GM10248 (cell line): Measurements from ENCODE around the gene RNASE8.

ENCODE experiments used
- CTCF ChIA-PET: fragments of 300-600 bp; sonication (Branson Sonifier 250); formaldehyde crosslinking; extraction: SDS; loops from one replicate; lab custom pipeline; 2021; ENCODE audit warnings: antibody characterized with exemption; lab: Yijun Ruan, JAX
- POLR2A ChIA-PET: fragments of 350-650 bp; sonication (Branson Sonifier 250); formaldehyde crosslinking; extraction: SDS; loops from one replicate; lab custom pipeline; 2020; ENCODE audit warnings: antibody characterized with exemption; lab: Yijun Ruan, JAX
- DNase-seq: peaks from one replicate; pipeline ENCODE4 v3.0.0; 2012; ENCODE audit errors: extremely low spot score
- CTCF ChIP-seq: IDR thresholded peaks from 2 replicates; pipeline ENCODE4 v1.5.1; 2012; ENCODE audit warnings: mild to moderate bottlenecking, low read depth; ENCODE audit errors: extremely low read depth, missing control alignments, control extremely low read depth

RNASE8 gene

GRCh38 chr14:21041676-21042433, 15.8 kb upstream of the RNASE8 start, which contains the start of gene RNASE7:
Gene RNASE7 (plus strand): TSS chr14:21042362. CDS start chr14:21042993, 631 bp downstream.
- CTCF ChIA-PET: interaction anchor here (1.2 to 4.1 kb wide), 4 partner anchors 23 to 63 kb away, joined by 3 to 66 read pairs (median 18); no protein-coding TSS in a partner anchor

GRCh38 chr14:21042918-21043317, 14.7 kb upstream of the RNASE8 start:
- ChIA-PET POLR2A (no interaction called here), CTCF (interaction anchor here (1.0 to 2.8 kb wide), 5 partner anchors 9 to 71 kb away, joined by 3 to 20 read pairs (median 7); partner anchors contain the start of gene ARHGEF40)
- DNase-seq: no peak
- no peak for TF ChIP-seq CTCF

More at GRCh38 chr14:21041676-21042433, 15.8 kb upstream of the RNASE8 start, which contains the start of gene RNASE7:
- POLR2A ChIA-PET: no interaction called here
- no peak for DNase-seq
- no peak for TF ChIP-seq CTCF

- ChIA-PET CTCF (interaction anchor here (1.0 to 2.8 kb wide), 7 partner anchors 10 to 71 kb away, joined by 3 to 20 read pairs (median 4); partner anchors contain the start of gene ARHGEF40), POLR2A (no interaction called here)
- TF ChIP-seq CTCF: no peak
- DNase-seq: no peak
These were observed 14.1 kb upstream of the RNASE8 start for GRCh38 chr14:21043387-21043973.

GRCh38 chr14:21043974-21044618, 13.5 kb upstream of the RNASE8 start:
- CTCF ChIA-PET: interaction anchor here (1.0 to 2.8 kb wide), 6 partner anchors 22 to 72 kb away, joined by 3 to 20 read pairs (median 6); partner anchors contain the start of gene ARHGEF40
- POLR2A ChIA-PET: no interaction called here
- no peak for DNase-seq
- no peak for TF ChIP-seq CTCF

GRCh38 chr14:21047378-21047781, 10.2 kb upstream of the RNASE8 start:
- ChIA-PET CTCF (interaction anchor here (0.8 to 3.9 kb wide), 11 partner anchors 11 to 76 kb away, joined by 3 to 28 read pairs (median 4); partner anchors contain the start of gene RNASE13), POLR2A (no interaction called here)
- TF ChIP-seq CTCF: no peak
- DNase-seq: no peak

- POLR2A ChIA-PET: no interaction called here
- DNase-seq: no peak
- no peak for TF ChIP-seq CTCF
- CTCF ChIA-PET: interaction anchor here (1.0 to 3.9 kb wide), 8 partner anchors 13 to 78 kb away, joined by 3 to 28 read pairs (median 6); partner anchors contain the start of gene RNASE13
These were observed 9.0 kb upstream of the RNASE8 start for GRCh38 chr14:21048638-21049037.
